A549 (cell line): ENCODE measurements around the gene ADGRB2.

Source experiments
- CTCF ChIP-seq: fragments of >200 bp; sonication (Bioruptor Twin); formaldehyde crosslinking; IDR thresholded peaks from 3 replicates; pipeline ENCODE4 v1.5.1; 2016
- HMGXB4 ChIP-seq: fragments of 250-450 bp; sonication (Bioruptor Pico); IDR thresholded peaks from 2 replicates; pipeline ENCODE4 v1.5.0; 2021; ENCODE audit warnings: mild to moderate bottlenecking, moderate library complexity, borderline replicate concordance
- RAD21 ChIP-seq, 2 experiments: fragments of >200 bp in 1 of 2; sonication (Bioruptor Twin) in 1 of 2; formaldehyde crosslinking in 1 of 2; IDR thresholded peaks in 1 of 2; conservative IDR thresholded peaks in 1 of 2; 2 replicates in 1 of 2; 3 replicates in 1 of 2; pipeline ENCODE4 v1.6.1; 2012 to 2018; ENCODE audit warnings: inconsistent platforms in 1 of 2
- SMC3 ChIP-seq: fragments of >200 bp; sonication (Bioruptor Twin); formaldehyde crosslinking; IDR thresholded peaks from 3 replicates; pipeline ENCODE4 v1.6.1; 2018; ENCODE audit warnings: inconsistent platforms
- ZSCAN20 ChIP-seq: fragments of 250-450 bp; sonication (Bioruptor Pico); IDR thresholded peaks from 2 replicates; pipeline ENCODE4 v1.8.0; 2022; ENCODE audit warnings: mild to moderate bottlenecking, moderate library complexity

GRCh38 chr1:31798086-31798432, 33.9 kb upstream of the ADGRB2 start:
- TF ChIP-seq CTCF = no peak
- TF ChIP-seq RAD21 (conservative IDR thresholded peaks at IDR 0.05 in 1 of 2, IDR thresholded peaks at IDR 0.05 in 1 of 2) = no peak
- no peak for TF ChIP-seq SMC3
- TF ChIP-seq HMGXB4 (CRISPR knock-in tag) = no peak
- TF ChIP-seq ZSCAN20 (CRISPR knock-in tag) = no peak
